Thyroid gland (tissue), 4 donors: Measurements from ENCODE around the gene AADACL4.

Source experiments
- CTCF ChIP-seq, 6 experiments: fragments of 200-600 bp in 3 of 6; fragments of 450-650 bp in 3 of 6; sonication (generic) in 3 of 6; IDR thresholded peaks; one replicate each; pipeline ENCODE4 v1.5.1; 2016 to 2019; ENCODE audit warnings: antibody characterized with exemption in 6 of 6, mild to moderate bottlenecking in 2 of 6, inconsistent platforms in 1 of 6, moderate library complexity in 1 of 6
- POLR2A ChIP-seq, 2 donors: fragments of 450-650 bp; IDR thresholded peaks; one replicate each; pipeline ENCODE4 v1.6.1; 2017; ENCODE audit warnings: antibody characterized with exemption in 2 of 2, mild to moderate bottlenecking in 2 of 2, moderate library complexity in 1 of 2

- TF ChIP-seq CTCF (IDR thresholded peaks at IDR 0.05) (no peak), POLR2A (IDR thresholded peaks at IDR 0.05) (no peak)
Observed at GRCh38 chr1:12599657-12600056, 44.2 kb upstream of the AADACL4 start.
